Skeletal muscle cell (primary cell): ENCODE measurements around the gene TTC21A.

Experiments used
- DNase-seq: peaks from one replicate; pipeline ENCODE4 v3.0.0-alpha.2; 2010; ENCODE audit warnings: low read depth
- H3K4me3 ChIP-seq: 2 replicates; pipeline ENCODE4 v1.5.1; 2011; ENCODE audit warnings: low read depth, mild to moderate bottlenecking, control low read depth, low read length, moderate library complexity

TTC21A gene

DNA sequence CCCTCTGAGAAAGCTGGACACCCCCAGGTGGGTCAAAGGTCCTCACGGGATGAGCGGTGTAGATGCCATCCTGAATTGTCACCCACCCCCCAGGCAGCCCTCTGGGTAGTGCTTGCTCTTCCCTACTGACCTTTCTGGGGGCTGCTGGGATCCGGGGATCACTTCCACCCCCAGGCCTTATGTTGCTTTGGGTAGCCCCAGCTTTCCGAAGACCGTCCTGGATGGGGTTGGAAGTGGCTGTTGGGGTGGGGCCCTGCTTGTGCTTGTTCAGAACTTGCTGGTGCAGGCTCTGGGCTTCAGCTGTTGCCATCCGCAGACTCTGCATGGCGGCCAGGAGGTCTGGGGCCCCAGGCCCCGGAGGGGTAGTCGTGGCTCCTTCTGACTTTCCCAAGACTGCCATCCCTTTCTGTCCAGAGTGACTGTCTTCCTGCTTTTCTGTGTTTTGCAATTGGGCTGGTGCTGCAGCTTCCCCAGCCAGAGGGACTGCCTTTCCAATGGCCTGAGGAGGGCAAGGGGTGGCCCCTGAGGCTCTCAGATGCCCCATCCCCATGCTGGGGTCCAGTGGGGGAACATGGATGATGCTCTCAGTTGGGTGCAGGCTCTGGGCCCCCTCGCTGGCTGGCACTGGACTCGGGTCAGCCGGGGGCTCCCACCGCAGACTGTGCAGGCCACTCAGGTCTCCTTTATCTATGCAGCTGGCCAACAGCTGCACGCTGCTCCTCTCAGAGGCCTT is 78.6 kb downstream of the TTC21A start:
- no peak for DNase-seq
- no peak overlapping the region for H3K4me3 ChIP-seq

DNA sequence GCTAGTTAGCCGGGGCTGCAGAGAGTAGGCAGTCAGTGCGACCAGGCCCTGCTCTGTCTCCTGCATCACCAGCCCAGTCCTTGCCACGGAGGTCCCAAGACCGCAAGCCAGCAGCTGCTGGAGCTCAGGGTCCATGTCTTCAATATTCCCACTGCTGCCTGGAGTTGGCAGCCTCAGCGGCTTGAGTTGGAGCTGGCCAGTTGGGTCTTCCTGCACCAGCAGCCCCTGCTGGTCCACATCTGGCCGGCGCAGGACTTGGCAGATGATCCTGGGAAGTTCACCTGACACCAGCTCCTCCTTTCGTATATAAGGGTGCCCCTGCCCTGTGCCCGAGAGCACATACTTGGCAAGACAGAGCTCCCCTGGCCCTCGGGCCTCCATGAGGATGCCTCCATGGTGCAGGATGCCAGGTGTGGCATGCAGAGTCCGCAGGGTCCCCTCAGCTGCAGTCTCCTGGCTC is 79.2 kb downstream of the TTC21A start:
- DNase-seq: no peak

DNA sequence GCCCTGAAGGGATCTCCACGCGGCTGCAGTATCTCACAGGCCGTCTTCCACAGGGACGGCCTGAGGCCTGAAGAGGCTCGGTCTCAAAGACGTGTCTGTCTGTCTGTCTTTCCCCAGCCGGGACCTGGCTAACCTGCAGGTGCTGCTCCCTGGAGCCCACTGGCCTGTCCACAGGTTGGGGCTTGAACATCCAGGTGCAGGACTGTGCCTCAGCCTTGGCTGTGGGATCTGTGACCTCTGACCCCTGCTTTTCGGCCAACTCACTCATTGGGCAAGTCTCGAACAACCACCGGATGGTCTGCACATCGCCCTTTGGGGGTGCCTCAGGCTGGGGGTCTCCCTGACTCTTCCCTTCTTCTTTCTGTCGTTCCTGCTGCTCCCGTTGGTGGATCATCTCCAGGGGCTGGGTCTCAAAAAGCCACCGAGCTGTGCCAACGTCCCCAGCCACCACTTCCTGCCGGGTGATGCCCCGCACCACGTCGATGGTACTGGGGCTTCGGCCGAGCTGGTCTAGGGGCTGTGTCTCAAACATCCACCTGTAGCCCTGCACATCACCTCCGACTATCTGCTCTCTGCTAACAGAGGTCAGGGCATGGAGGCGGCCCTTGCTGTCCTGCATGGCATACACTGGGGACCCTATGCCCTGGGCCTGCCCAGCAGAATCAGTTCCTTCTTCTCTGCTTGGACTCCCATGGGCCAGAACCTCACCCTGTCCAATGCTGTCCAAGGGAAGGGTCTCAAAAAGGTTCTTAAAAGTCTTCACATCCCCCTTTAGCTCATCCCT is 80.1 kb downstream of the TTC21A start:
- no peak overlapping the region for H3K4me3 ChIP-seq
- no peak for DNase-seq

More for the DNA sequence above, 79.2 kb downstream of the TTC21A start:
- no peak overlapping the region for H3K4me3 ChIP-seq
